GM12801 (cell line): ENCODE measurements around the gene PAK1.

Source experiments
- CTCF ChIP-seq: IDR thresholded peaks from one replicate; pipeline ENCODE4 v1.5.1; 2011; ENCODE audit warnings: control low read depth; ENCODE audit not compliant: insufficient read length; ENCODE audit errors: extremely low read depth

PAK1 gene

GRCh38 chr11:77515063-77515462 is 41.2 kb upstream of the PAK1 start:
- TF ChIP-seq CTCF: no peak

- TF ChIP-seq CTCF: no peak
These were observed 38.2 kb upstream of the PAK1 start for GRCh38 chr11:77512092-77512491.

- no peak for TF ChIP-seq CTCF
These were observed 37.0 kb upstream of the PAK1 start for GRCh38 chr11:77510851-77511250.

- no peak for TF ChIP-seq CTCF
These were observed 36.2 kb upstream of the PAK1 start for GRCh38 chr11:77510095-77510494.

- TF ChIP-seq CTCF: no peak
These were observed 34.1 kb upstream of the PAK1 start for GRCh38 chr11:77508019-77508418.

GRCh38 chr11:77506857-77507256 is 33.0 kb upstream of the PAK1 start:
- TF ChIP-seq CTCF: no peak

GRCh38 chr11:77505956-77506355 is 32.1 kb upstream of the PAK1 start:
- no peak for TF ChIP-seq CTCF

- no peak for TF ChIP-seq CTCF
These were observed 29.1 kb upstream of the PAK1 start for GRCh38 chr11:77503006-77503405.
